Measurements from ENCODE around the gene ODAD4. TPM values are rescaled to one million over a fixed set of nuclear protein-coding genes. Genes with fewer than 3 reads are reported as not detected.

Gene ODAD4
- total RNA-seq, 2 donors from 2014 or later = 1.1 to 2.2 TPM

- Histone ChIP-seq H3K9me3 (no peaks in the 10 kb centered on the region), H3K36me3 (peaks cover 71% of the 10 kb centered on the region), H3K4me3 (no peak overlapping the region), H3K27me3 (replicated peaks; ENCODE audit: insufficient read depth) (no peaks in the 10 kb centered on the region), H3K4me1 (ENCODE audit: control insufficient read depth in 1 of 2, low read depth in 2 of 2) (peaks cover 0 to 13% of the 10 kb centered on the region in 2 donors), H3K27ac (no peak overlapping the region)
- DNase-seq (ENCODE audit: low spot score) (no peak), ATAC-seq (ENCODE audit: insufficient number of reproducible peaks, low FRiP score, low read depth) (no peak)
- no peak for TF ChIP-seq CTCF (IDR thresholded peaks at IDR 0.05)
These were observed 39.0 kb upstream of the ODAD4 start for GRCh38 chr17:41891135-41892020.

DNA sequence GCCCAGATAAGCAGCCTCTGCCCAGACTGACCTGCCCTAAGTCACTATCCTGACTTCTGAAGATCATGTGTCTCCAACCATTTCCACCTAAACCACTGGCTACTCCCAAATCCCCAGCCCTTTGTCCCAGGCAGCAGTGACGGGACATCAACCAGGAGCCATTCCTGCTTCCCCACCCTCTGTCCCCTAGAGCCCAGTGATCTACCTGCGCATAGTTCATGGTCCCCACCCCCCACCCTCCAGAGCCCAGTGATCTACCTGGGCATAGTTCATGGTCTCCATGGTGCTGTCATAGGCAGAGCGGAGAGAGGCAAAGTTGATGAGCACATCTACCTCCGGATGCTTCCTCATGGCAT, 38.4 kb upstream of the ODAD4 start:
- ATAC-seq (ENCODE audit: insufficient number of reproducible peaks, low FRiP score, low read depth) = no peak
- peaks cover 68% of the 10 kb centered on the region for H3K36me3 ChIP-seq
- H3K4me3 ChIP-seq = no peak overlapping the region
- no peak for DNase-seq (ENCODE audit: low spot score)
- peaks cover 0 to 13% of the 10 kb centered on the region in 2 donors for H3K4me1 ChIP-seq (ENCODE audit: control insufficient read depth in 1 of 2, low read depth in 2 of 2)
- H3K9me3 ChIP-seq = no peaks in the 10 kb centered on the region
- no peaks in the 10 kb centered on the region for H3K27me3 ChIP-seq (replicated peaks; ENCODE audit: insufficient read depth)
- no peak for TF ChIP-seq CTCF (IDR thresholded peaks at IDR 0.05)
- no peak overlapping the region for H3K27ac ChIP-seq

- no peak for TF ChIP-seq CTCF (IDR thresholded peaks at IDR 0.05)
- DNase-seq (ENCODE audit: low spot score) (no peak), ATAC-seq (ENCODE audit: insufficient number of reproducible peaks, low FRiP score, low read depth) (no peak)
- Histone ChIP-seq H3K9me3 (no peaks in the 10 kb centered on the region), H3K4me3 (no peak overlapping the region), H3K4me1 (ENCODE audit: control insufficient read depth in 1 of 2, low read depth in 2 of 2) (peaks cover 0 to 13% of the 10 kb centered on the region in 2 donors), H3K27me3 (replicated peaks; ENCODE audit: insufficient read depth) (no peaks in the 10 kb centered on the region), H3K36me3 (peaks cover 70% of the 10 kb centered on the region), H3K27ac (no peak overlapping the region)
These were observed 37.0 kb upstream of the ODAD4 start for GRCh38 chr17:41893384-41893783.

- no peak for DNase-seq (ENCODE audit: low spot score)
- Histone ChIP-seq H3K27ac (peak overlapping the region in 1 of 2 donors; percentile 30), H3K27me3 (replicated peaks; ENCODE audit: insufficient read depth) (no peaks in the 10 kb centered on the region), H3K36me3 (peaks cover 67% of the 10 kb centered on the region), H3K4me3 (no peak overlapping the region), H3K4me1 (ENCODE audit: control insufficient read depth in 1 of 2, low read depth in 2 of 2) (peaks cover 0 to 13% of the 10 kb centered on the region in 2 donors), H3K9me3 (no peaks in the 10 kb centered on the region)
- no peak for ATAC-seq (ENCODE audit: insufficient number of reproducible peaks, low FRiP score, low read depth)
- no peak for TF ChIP-seq CTCF (IDR thresholded peaks at IDR 0.05)
These were observed 35.6 kb upstream of the ODAD4 start for GRCh38 chr17:41894791-41895331.

GRCh38 chr17:41895617-41896016, 34.8 kb upstream of the ODAD4 start:
- ATAC-seq (ENCODE audit: insufficient number of reproducible peaks, low FRiP score, low read depth) (no peak), DNase-seq (ENCODE audit: low spot score) (no peak)
- TF ChIP-seq CTCF (IDR thresholded peaks at IDR 0.05) = no peak
- H3K27ac ChIP-seq = peak overlapping the region in 1 of 2 donors; percentile 30
- H3K4me3 ChIP-seq = no peak overlapping the region
- no peaks in the 10 kb centered on the region for H3K9me3 ChIP-seq
- peaks cover 62% of the 10 kb centered on the region for H3K36me3 ChIP-seq
- H3K27me3 ChIP-seq (replicated peaks; ENCODE audit: insufficient read depth) = no peaks in the 10 kb centered on the region
- H3K4me1 ChIP-seq (ENCODE audit: control insufficient read depth in 1 of 2, low read depth in 2 of 2) = peaks cover 0 to 13% of the 10 kb centered on the region in 2 donors

Data from thoracic aorta (tissue), 2 donors.